Upper lobe of left lung (tissue), 6 donors: ENCODE results near the gene LRRK1. TPM values are rescaled to one million over a fixed set of nuclear protein-coding genes. Genes with fewer than 3 reads are reported as not detected.

Experiments used
- ATAC-seq, 2 donors: fragments of 200-7000 bp; cut with Tn5 transposase; one replicate each; pipeline ENCODE4 v1.9.1; 2022; ENCODE audit warnings: mild to moderate bottlenecking in 2 of 2, moderate library complexity in 2 of 2; ENCODE audit not compliant: low FRiP score in 2 of 2
- DNase-seq, 2 donors: peaks; one replicate each; pipeline ENCODE4 v3.0.0-alpha.2; 2019 to 2020
- H3K27ac ChIP-seq, 4 donors: fragments of 200-600 bp; sonication (generic); one replicate each; pipeline ENCODE4 v1.5.1; 2016 to 2019
- H3K27me3 ChIP-seq, 4 donors: fragments of 200-600 bp; sonication (generic); one replicate each; pipeline ENCODE4 v1.5.1; 2017 to 2019
- H3K36me3 ChIP-seq, 4 donors: fragments of 200-600 bp; sonication (generic); one replicate each; pipeline ENCODE4 v1.5.1; 2016 to 2019
- H3K4me1 ChIP-seq, 4 donors: fragments of 200-600 bp; sonication (generic); one replicate each; pipeline ENCODE4 v1.5.1; 2018 to 2019
- H3K4me3 ChIP-seq, 4 donors: fragments of 200-600 bp; sonication (generic); one replicate each; pipeline ENCODE4 v1.5.1; 2017 to 2019; ENCODE audit warnings: mild to moderate bottlenecking in 2 of 4, moderate library complexity in 1 of 4
- H3K9me3 ChIP-seq, 4 donors: fragments of 200-600 bp; sonication (generic); one replicate each; pipeline ENCODE4 v1.5.1; 2018 to 2019
- EP300 ChIP-seq, 4 donors: sonication (generic); formaldehyde crosslinking; IDR thresholded peaks; one replicate each; pipeline ENCODE4 v1.5.1; 2017; ENCODE audit warnings: antibody characterized with exemption in 4 of 4, control low read depth in 2 of 4
- POLR2A ChIP-seq, 4 donors: fragments of 450-650 bp; IDR thresholded peaks; one replicate each; pipeline ENCODE4 v1.5.1; 2016 to 2017; ENCODE audit warnings: antibody characterized with exemption in 4 of 4, mild to moderate bottlenecking in 2 of 4
- POLR2AphosphoS5 ChIP-seq, 2 donors: sonication (generic); formaldehyde crosslinking; IDR thresholded peaks; one replicate each; pipeline ENCODE4 v1.5.1; 2017; ENCODE audit warnings: antibody characterized with exemption in 2 of 2
- WGBS, 2 donors: methylation state at CpG; one replicate each; pipeline ENCODE4 v1.1.5; 2017 to 2018; 5-methylcytosine and 5-hydroxymethylcytosine counted together
- total RNA-seq, 6 donors: library from RNA; depleted of rRNA in 4 of 6; stranded (reverse); fragments of >200 nt in 4 of 6; gene quantifications; one replicate each; pipeline versions ENCODE4 v1.1.0 to v1.2.1, GENCODE V29; 2016 to 2021
- TF ChIP-seq, protein P1 (sequence below), 6 experiments: fragments of 450-650 bp in 4 of 6; fragments of 200-600 bp in 2 of 6; sonication (generic) in 2 of 6; IDR thresholded peaks; one replicate each; pipeline ENCODE4 v1.5.1; 2016 to 2019; ENCODE audit warnings: antibody characterized with exemption in 6 of 6
- donor health status: DM: no; HTN: no; CAD: no; lungs with moderate emphysema.
- donor health status: DM: no; HTN: yes; CAD: no; lungs with severe emphysema.

The LRRK1 gene
- total RNA-seq, 6 donors from 2014 or later = 15.0 to 47.1 (median 31.2) TPM

DNA sequence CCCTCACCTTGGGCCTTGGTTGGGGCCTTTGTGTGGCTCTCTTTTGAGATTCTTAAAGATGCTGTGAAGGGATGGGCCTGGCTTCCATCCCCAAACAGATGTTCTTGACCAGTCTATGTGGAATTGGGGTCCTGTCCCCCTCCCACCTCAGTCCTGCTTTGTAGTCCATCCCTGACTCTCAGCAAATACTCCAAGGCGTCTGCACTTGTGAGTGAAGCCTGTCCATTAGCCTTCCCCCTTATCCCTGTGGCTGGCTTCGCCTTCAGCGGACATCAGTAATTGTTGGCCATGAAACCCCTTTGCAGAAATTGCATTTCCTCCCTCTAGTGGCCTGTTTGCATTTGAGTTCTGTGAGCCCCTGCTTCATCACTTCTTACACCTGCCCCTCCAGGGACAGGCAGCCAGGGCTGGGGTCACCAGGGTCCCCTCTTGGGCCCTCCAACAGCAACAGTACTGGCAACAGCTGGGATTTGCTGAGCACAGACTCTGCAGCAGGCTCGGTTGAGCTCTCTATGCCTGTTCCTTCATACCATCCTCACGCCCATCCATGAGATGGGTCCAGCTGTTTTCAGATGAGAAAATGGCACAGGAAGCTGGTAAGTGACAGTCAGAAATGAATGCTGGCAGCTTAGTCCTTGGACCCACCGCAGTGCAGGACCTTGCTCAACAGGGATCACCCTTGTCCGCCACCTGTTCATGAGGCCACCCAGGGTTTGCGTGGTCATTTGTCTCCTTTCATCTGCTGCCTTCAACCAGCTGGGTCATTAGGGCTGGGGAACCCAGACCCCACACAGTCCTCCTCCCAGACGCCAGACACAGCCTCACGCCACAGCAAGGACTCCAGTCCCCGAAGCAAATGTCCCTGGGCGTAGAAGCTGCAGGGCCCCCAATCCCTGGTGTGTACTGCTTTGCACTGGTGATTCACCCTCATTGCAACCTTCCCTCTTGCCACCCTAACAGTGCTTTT is 8.9 kb upstream of the LRRK1 start:
- TF ChIP-seq POLR2A (IDR thresholded peaks at IDR 0.05) = no peak
- TF ChIP-seq, protein P1, sequence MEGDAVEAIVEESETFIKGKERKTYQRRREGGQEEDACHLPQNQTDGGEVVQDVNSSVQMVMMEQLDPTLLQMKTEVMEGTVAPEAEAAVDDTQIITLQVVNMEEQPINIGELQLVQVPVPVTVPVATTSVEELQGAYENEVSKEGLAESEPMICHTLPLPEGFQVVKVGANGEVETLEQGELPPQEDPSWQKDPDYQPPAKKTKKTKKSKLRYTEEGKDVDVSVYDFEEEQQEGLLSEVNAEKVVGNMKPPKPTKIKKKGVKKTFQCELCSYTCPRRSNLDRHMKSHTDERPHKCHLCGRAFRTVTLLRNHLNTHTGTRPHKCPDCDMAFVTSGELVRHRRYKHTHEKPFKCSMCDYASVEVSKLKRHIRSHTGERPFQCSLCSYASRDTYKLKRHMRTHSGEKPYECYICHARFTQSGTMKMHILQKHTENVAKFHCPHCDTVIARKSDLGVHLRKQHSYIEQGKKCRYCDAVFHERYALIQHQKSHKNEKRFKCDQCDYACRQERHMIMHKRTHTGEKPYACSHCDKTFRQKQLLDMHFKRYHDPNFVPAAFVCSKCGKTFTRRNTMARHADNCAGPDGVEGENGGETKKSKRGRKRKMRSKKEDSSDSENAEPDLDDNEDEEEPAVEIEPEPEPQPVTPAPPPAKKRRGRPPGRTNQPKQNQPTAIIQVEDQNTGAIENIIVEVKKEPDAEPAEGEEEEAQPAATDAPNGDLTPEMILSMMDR (IDR thresholded peaks at IDR 0.05) = no peak
- no peaks in the 10 kb centered on the region for H3K27me3 ChIP-seq
- peaks cover 0 to 8% (median 6%) of the 10 kb centered on the region in 4 donors for H3K4me1 ChIP-seq
- no peaks in the 10 kb centered on the region for H3K36me3 ChIP-seq
- WGBS, 2 donors = 85 to 92% methylated on average over 10 to 12 of the region's 12 CpGs
- no peak for DNase-seq
- no peak for ATAC-seq
- H3K4me3 ChIP-seq = no peak overlapping the region
- no peak overlapping the region for H3K27ac ChIP-seq
- H3K9me3 ChIP-seq = no peaks in the 10 kb centered on the region

DNA sequence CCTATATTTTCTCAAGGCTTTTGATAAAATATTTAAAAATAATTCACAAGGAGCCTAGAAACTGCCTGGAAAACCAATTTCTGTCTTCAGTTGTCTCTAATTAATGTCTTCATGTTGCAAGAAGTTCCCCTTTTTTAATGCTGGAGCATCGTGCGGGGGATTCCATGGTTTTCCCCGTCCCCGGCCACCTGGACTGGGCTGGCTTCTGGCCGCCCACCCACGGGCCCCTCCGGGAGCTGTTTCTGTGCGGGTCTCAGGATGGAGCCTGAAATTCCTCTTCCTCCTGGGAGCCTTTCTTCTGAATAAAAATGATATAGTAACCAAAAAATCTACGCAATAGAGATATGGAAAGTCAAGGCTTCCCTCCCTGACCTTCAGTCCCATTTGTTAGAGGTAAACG is 8.1 kb upstream of the LRRK1 start:
- no peak overlapping the region for H3K27ac ChIP-seq
- no peaks in the 10 kb centered on the region for H3K27me3 ChIP-seq
- no peak overlapping the region for H3K4me3 ChIP-seq
- no peaks in the 10 kb centered on the region for H3K36me3 ChIP-seq
- TF ChIP-seq, protein P1 (IDR thresholded peaks at IDR 0.05) = no peak
- TF ChIP-seq POLR2A (IDR thresholded peaks at IDR 0.05) = no peak
- TF ChIP-seq POLR2AphosphoS5 (IDR thresholded peaks at IDR 0.05) = no peak
- TF ChIP-seq EP300 (IDR thresholded peaks at IDR 0.05) = no peak
- no peaks in the 10 kb centered on the region for H3K9me3 ChIP-seq
- H3K4me1 ChIP-seq = peaks cover 0 to 11% (median 7%) of the 10 kb centered on the region in 4 donors
- WGBS, 2 donors = 77 to 84% methylated on average over 10 of the region's 10 CpGs
- DNase-seq = no peak
- ATAC-seq = no peak

DNA sequence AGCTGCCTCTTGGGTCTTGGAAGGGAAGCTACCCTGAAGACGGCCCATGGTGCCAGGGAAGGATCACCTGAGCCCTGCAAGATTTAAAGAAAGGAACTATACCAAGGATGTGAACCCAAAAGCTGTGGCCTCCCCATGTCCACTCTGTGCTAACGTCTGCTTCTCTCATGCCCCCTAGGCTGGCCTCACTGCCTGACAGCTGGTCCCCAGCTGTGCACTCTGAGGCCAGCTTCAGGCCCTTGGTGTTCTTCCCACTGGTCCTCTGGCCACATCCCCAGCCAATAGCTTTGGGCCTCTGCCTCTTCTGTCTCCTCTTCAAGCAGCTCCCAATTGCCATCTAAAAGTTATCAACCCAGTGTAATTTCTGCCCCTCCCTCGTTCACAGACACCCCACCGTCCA is 5.2 kb upstream of the LRRK1 start:
- 62 to 74% methylated on average over 4 of the region's 4 CpGs for WGBS, 2 donors
- DNase-seq = no peak

DNA sequence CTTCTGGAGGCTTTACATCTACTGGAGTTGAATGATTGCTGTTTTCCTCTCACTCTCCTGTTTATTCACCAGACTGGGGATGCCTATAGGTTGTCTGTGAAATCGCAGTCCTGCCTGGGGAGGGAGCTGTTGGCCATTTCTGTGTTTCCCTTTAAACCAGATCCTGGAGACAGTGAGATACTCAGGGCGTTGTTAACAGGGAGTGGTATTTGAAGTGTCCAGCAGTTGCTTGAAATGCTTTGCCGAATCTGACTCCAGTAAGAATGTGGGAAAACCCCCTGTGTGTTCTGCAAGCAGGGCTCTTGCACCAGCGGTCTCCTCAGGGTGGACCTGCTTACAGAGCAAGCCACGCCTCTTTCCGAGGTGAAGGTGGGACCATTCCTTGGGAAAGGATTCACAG is 4.3 kb upstream of the LRRK1 start:
- no peaks in the 10 kb centered on the region for H3K36me3 ChIP-seq
- peak in 1 of 2 donors; percentile 80 for DNase-seq

More for the DNA sequence above, 5.2 kb upstream of the LRRK1 start:
- no peaks in the 10 kb centered on the region for H3K9me3 ChIP-seq
- ATAC-seq = no peak
- H3K27me3 ChIP-seq = no peaks in the 10 kb centered on the region
- no peak overlapping the region for H3K4me3 ChIP-seq
- peaks cover 9 to 27% (median 19%) of the 10 kb centered on the region in 4 donors for H3K4me1 ChIP-seq
- no peaks in the 10 kb centered on the region for H3K36me3 ChIP-seq
- TF ChIP-seq, protein P1 (IDR thresholded peaks at IDR 0.05) = no peak
- TF ChIP-seq POLR2A (IDR thresholded peaks at IDR 0.05) (no peak), EP300 (IDR thresholded peaks at IDR 0.05) (no peak), POLR2AphosphoS5 (IDR thresholded peaks at IDR 0.05) (no peak)
- H3K27ac ChIP-seq = no peak overlapping the region

More for the DNA sequence above, 4.3 kb upstream of the LRRK1 start:
- Histone ChIP-seq H3K4me1 (peaks cover 9 to 33% (median 20%) of the 10 kb centered on the region in 4 donors), H3K4me3 (peak overlapping the region in 1 of 4 donors; percentile 1), H3K9me3 (no peaks in the 10 kb centered on the region), H3K27ac (peak overlapping the region in 1 of 4 donors; percentile 10), H3K27me3 (no peaks in the 10 kb centered on the region)
- peak in 1 of 2 donors; percentile 72 for ATAC-seq
- 51 to 58% methylated on average over 5 to 6 of the region's 6 CpGs for WGBS, 2 donors
- no peak for TF ChIP-seq POLR2AphosphoS5 (IDR thresholded peaks at IDR 0.05)
- TF ChIP-seq, protein P1 (IDR thresholded peaks at IDR 0.05) = peak in 5 of 6 experiments; percentile 13 to 53 (median 34)
- peak in 1 of 4 donors; percentile 11 for TF ChIP-seq EP300 (IDR thresholded peaks at IDR 0.05)
- no peak for TF ChIP-seq POLR2A (IDR thresholded peaks at IDR 0.05)
